ENCODE results near the gene PHC3.

- TF ChIP-seq, protein P1, sequence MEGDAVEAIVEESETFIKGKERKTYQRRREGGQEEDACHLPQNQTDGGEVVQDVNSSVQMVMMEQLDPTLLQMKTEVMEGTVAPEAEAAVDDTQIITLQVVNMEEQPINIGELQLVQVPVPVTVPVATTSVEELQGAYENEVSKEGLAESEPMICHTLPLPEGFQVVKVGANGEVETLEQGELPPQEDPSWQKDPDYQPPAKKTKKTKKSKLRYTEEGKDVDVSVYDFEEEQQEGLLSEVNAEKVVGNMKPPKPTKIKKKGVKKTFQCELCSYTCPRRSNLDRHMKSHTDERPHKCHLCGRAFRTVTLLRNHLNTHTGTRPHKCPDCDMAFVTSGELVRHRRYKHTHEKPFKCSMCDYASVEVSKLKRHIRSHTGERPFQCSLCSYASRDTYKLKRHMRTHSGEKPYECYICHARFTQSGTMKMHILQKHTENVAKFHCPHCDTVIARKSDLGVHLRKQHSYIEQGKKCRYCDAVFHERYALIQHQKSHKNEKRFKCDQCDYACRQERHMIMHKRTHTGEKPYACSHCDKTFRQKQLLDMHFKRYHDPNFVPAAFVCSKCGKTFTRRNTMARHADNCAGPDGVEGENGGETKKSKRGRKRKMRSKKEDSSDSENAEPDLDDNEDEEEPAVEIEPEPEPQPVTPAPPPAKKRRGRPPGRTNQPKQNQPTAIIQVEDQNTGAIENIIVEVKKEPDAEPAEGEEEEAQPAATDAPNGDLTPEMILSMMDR (IDR thresholded peaks at IDR 0.05; ENCODE audit: poor library complexity) = no peak
- no peak for TF ChIP-seq EZH2phosphoT487 (IDR thresholded peaks at IDR 0.05; ENCODE audit: low read depth, severe bottlenecking, unreplicated experiment)
- no peak for TF ChIP-seq EZH2 (IDR thresholded peaks at IDR 0.05; ENCODE audit: borderline replicate concordance)
These were observed 98.2 kb downstream of the PHC3 start for GRCh38 chr3:170083343-170083742.

Data from hepatocyte (in vitro differentiated cells).